ENCODE data around the gene CCDC92B. TPM values are rescaled to one million over a fixed set of nuclear protein-coding genes. Genes with fewer than 3 reads are reported as not detected.

The CCDC92B gene
- total and polyA plus RNA-seq, 2 experiments from 2014 or later, result 0.10 TPM; not detected in 1

- 93% methylated on average over 16 of the region's 16 CpGs for WGBS (ENCODE audit: low lambda C conversion rate, missing lambda C conversion rate)
- Histone ChIP-seq H3K9me3 (ENCODE audit: low read depth) (no peaks in the 10 kb centered on the region), H3K4me2 (no peak overlapping the region), H2AFZ (no peak overlapping the region), H4K20me1 (ENCODE audit: insufficient read depth, poor library complexity, severe bottlenecking) (peaks cover 33% of the 10 kb centered on the region), H3K36me3 (replicated peaks; ENCODE audit: insufficient read depth, low read depth) (no peaks in the 10 kb centered on the region), H3K27ac (no peak overlapping the region), H3K4me1 (ENCODE audit: insufficient read depth) (peaks cover 15% of the 10 kb centered on the region), H3K9me2 (replicated peaks; ENCODE audit: insufficient read depth) (no peaks in the 10 kb centered on the region), H3K4me3 (no peak overlapping the region), H3K79me2 (peaks cover 38% of the 10 kb centered on the region), H3K27me3 (no peaks in the 10 kb centered on the region)
- TF ChIP-seq EZH2phosphoT487 (IDR thresholded peaks at IDR 0.05; ENCODE audit: low read depth, severe bottlenecking, unreplicated experiment) (no peak), EZH2 (IDR thresholded peaks at IDR 0.05; ENCODE audit: borderline replicate concordance) (no peak), CTCF (IDR thresholded peaks at IDR 0.05; ENCODE audit: poor library complexity) (no peak)
- DNase-seq (ENCODE audit: low spot score), result no peak
Observed at GRCh38 chr17:2703606-2704005, 45.8 kb downstream of the CCDC92B start.

GRCh38 chr17:2703181-2703580 lies 46.3 kb downstream of the CCDC92B start:
- Histone ChIP-seq H4K20me1 (ENCODE audit: insufficient read depth, poor library complexity, severe bottlenecking) (peaks cover 28% of the 10 kb centered on the region), H2AFZ (no peak overlapping the region)

DNA sequence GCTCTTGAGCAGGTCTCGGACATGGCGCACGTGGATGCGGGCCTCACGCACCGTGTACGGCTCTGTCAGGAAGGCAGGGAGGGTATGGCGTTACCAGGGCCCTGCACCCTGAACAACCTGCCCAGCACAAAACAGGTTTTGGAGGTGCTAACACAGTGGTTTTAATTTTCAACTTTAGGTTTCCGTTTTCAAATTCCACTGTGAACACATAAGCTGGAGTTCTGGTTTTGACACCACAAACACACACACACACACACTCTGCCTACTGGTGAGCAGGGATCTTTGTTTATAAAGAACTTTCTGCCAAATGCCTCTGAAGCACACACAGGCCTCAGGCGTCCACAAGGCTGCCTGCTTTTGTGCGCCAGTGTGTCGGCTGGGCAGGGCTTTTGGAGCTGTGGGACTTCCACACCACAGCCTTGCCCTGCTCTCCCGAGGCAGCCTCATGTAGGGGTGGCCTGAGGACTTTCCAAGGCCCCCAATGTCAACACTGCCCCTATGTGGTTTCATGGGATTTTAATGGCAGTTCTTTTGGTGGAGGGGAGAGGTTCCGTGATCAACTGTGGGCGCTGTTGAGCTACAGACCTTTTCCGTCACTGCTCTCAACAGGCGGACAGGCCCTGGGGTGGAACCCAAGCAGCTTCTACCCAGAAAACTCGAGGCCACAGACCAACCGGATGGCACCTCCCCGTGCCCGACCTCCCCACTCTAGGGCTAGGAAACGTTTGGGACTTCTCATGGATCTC lies 47.3 kb downstream of the CCDC92B start:
- no peak for DNase-seq (ENCODE audit: low spot score)
- Histone ChIP-seq H3K4me2 (no peak overlapping the region), H3K27ac (no peak overlapping the region), H3K9me3 (ENCODE audit: low read depth) (no peaks in the 10 kb centered on the region), H3K27me3 (no peaks in the 10 kb centered on the region), H3K36me3 (replicated peaks; ENCODE audit: insufficient read depth, low read depth) (no peaks in the 10 kb centered on the region), H3K4me3 (no peak overlapping the region), H3K4me1 (ENCODE audit: insufficient read depth) (peaks cover 8% of the 10 kb centered on the region), H2AFZ (no peak overlapping the region), H4K20me1 (ENCODE audit: insufficient read depth, poor library complexity, severe bottlenecking) (peaks cover 18% of the 10 kb centered on the region), H3K79me2 (peaks cover 24% of the 10 kb centered on the region), H3K9me2 (replicated peaks; ENCODE audit: insufficient read depth) (no peaks in the 10 kb centered on the region)
- 93% methylated on average over 22 of the region's 22 CpGs for WGBS (ENCODE audit: low lambda C conversion rate, missing lambda C conversion rate)
- TF ChIP-seq EZH2 (IDR thresholded peaks at IDR 0.05; ENCODE audit: borderline replicate concordance) (no peak), CTCF (IDR thresholded peaks at IDR 0.05; ENCODE audit: poor library complexity) (no peak), EZH2phosphoT487 (IDR thresholded peaks at IDR 0.05; ENCODE audit: low read depth, severe bottlenecking, unreplicated experiment) (no peak)

More at GRCh38 chr17:2703181-2703580, 46.3 kb downstream of the CCDC92B start:
- peaks cover 34% of the 10 kb centered on the region for H3K79me2 ChIP-seq
- H3K9me2 ChIP-seq (replicated peaks; ENCODE audit: insufficient read depth), result no peaks in the 10 kb centered on the region
- no peaks in the 10 kb centered on the region for H3K9me3 ChIP-seq (ENCODE audit: low read depth)
- 97% methylated on average over 20 of the region's 20 CpGs for WGBS (ENCODE audit: low lambda C conversion rate, missing lambda C conversion rate)
- no peak overlapping the region for H3K4me2 ChIP-seq
- no peaks in the 10 kb centered on the region for H3K36me3 ChIP-seq (replicated peaks; ENCODE audit: insufficient read depth, low read depth)
- DNase-seq (ENCODE audit: low spot score), result no peak
- H3K4me1 ChIP-seq (ENCODE audit: insufficient read depth), result peaks cover 12% of the 10 kb centered on the region
- H3K27ac ChIP-seq, result no peak overlapping the region
- H3K4me3 ChIP-seq, result no peak overlapping the region
- no peaks in the 10 kb centered on the region for H3K27me3 ChIP-seq
- TF ChIP-seq CTCF (IDR thresholded peaks at IDR 0.05; ENCODE audit: poor library complexity), result no peak
- TF ChIP-seq EZH2phosphoT487 (IDR thresholded peaks at IDR 0.05; ENCODE audit: low read depth, severe bottlenecking, unreplicated experiment), result no peak
- no peak for TF ChIP-seq EZH2 (IDR thresholded peaks at IDR 0.05; ENCODE audit: borderline replicate concordance)
